HCT116 (cell line): ENCODE results near the gene SEC22A. TPM values are rescaled to one million over a fixed set of nuclear protein-coding genes. Genes with fewer than 3 reads are reported as not detected.

Experiments
- ATAC-seq: fragments of 200-7000 bp; cut with Tn5 transposase; 2 replicates; pipeline ENCODE4 v1.9.1; 2020; ENCODE audit warnings: mild to moderate bottlenecking, moderate library complexity
- BruUV-seq: library from RNA; stranded (reverse); fragments of 400-500 nt; replicated peaks from 2 replicates; lab custom pipeline; 2021; lab: Mats Ljungman, UMichigan
- CTCF ChIA-PET: fragments of 300-600 bp; sonication (Branson Sonifier 250); formaldehyde crosslinking; loops from one replicate; lab custom pipeline; 2021; ENCODE audit warnings: antibody characterized with exemption; lab: Charles Lee
- POLR2A ChIA-PET: fragments of 300-600, 350-600 bp; sonication (Branson Sonifier 250); formaldehyde crosslinking; loops from one replicate; lab custom pipeline; 2021; ENCODE audit warnings: antibody characterized with exemption; lab: Charles Lee
- RAD21 ChIA-PET, 2 experiments: fragments of 300-600 bp; sonication (Branson Sonifier 250); formaldehyde crosslinking; loops; one replicate each; lab custom pipeline; 2023; ENCODE audit warnings: low total read pairs in 2 of 2; ENCODE audit not compliant: uncharacterized antibody in 2 of 2, unreplicated experiment in 2 of 2, low non-redundant PET in 1 of 2; lab: Charles Lee
- DNase-seq: peaks from one replicate; pipeline ENCODE4 v3.0.0-alpha.2; 2010; ENCODE audit warnings: low read depth, low spot score
- H2AFZ ChIP-seq: fragments of 200-600 bp; shearing (Covaris generic), sonication (generic); 2 replicates; pipeline ENCODE4 v1.6.1; 2017; ENCODE audit warnings: low read depth, mixed run types, mixed read lengths, antibody characterized with exemption, low read length; ENCODE audit not compliant: poor library complexity, severe bottlenecking
- H3K27ac ChIP-seq: 2 replicates; pipeline ENCODE4 v1.5.1; 2012; ENCODE audit warnings: low read depth, low read length
- H3K27me3 ChIP-seq: fragments of 200-600 bp; sonication (generic); 2 replicates; pipeline ENCODE4 v1.6.1; 2016; ENCODE audit warnings: mixed run types, low read length, mixed read lengths; ENCODE audit not compliant: insufficient read depth
- H3K36me3 ChIP-seq, 2 experiments: fragments of 200-500 bp in 1 of 2; fragments of 200-600 bp in 1 of 2; sonication (Bioruptor generic) in 1 of 2; sonication (generic) in 1 of 2; 2 replicates each; pipeline versions ENCODE4 v1.5.1 to v1.6.1; 2014 to 2016; ENCODE audit warnings: low read length in 2 of 2, inconsistent platforms in 1 of 2, mixed read lengths in 1 of 2, mixed run types in 1 of 2; ENCODE audit not compliant: insufficient read depth in 2 of 2, control insufficient read depth in 1 of 2
- H3K4me1 ChIP-seq, 2 experiments: fragments of 200-600 bp in 1 of 2; sonication (generic) in 1 of 2; 2 replicates each; pipeline versions ENCODE4 v1.5.1 to v1.6.1; 2012 to 2017; ENCODE audit warnings: low read length in 2 of 2, inconsistent platforms in 1 of 2, mild to moderate bottlenecking in 1 of 2, mixed read lengths in 1 of 2, mixed run types in 1 of 2, moderate library complexity in 1 of 2; ENCODE audit not compliant: insufficient read depth in 2 of 2, control insufficient read depth in 1 of 2
- H3K4me2 ChIP-seq: fragments of 200-600 bp; sonication (generic); 2 replicates; pipeline ENCODE4 v1.6.1; 2017; ENCODE audit warnings: mixed run types, low read length, mixed read lengths
- H3K4me3 ChIP-seq, 2 experiments: fragments of 200-600 bp in 1 of 2; sonication (generic) in 1 of 2; replicated peaks in 1 of 2; 2 replicates each; pipeline ENCODE4 v1.5.1; 2011 to 2016; ENCODE audit warnings: low read length in 2 of 2, control low read depth in 1 of 2, low read depth in 1 of 2, mild to moderate bottlenecking in 1 of 2, mixed read lengths in 1 of 2, mixed run types in 1 of 2
- H3K79me2 ChIP-seq: fragments of 200-600 bp; sonication (generic); 2 replicates; pipeline ENCODE4 v1.6.1; 2017; ENCODE audit warnings: mild to moderate bottlenecking, mixed run types, low read length, moderate library complexity, mixed read lengths; ENCODE audit not compliant: insufficient read depth
- H3K9ac ChIP-seq: fragments of 200-600 bp; sonication (generic); 2 replicates; pipeline ENCODE4 v1.6.1; 2016; ENCODE audit warnings: low read length, mixed read lengths
- H3K9me2 ChIP-seq: fragments of 200-600 bp; sonication (generic), shearing (Covaris generic); 2 replicates; pipeline ENCODE4 v1.6.1; 2017; ENCODE audit warnings: mixed run types, mild to moderate bottlenecking, moderate library complexity; ENCODE audit not compliant: insufficient read depth
- H3K9me3 ChIP-seq, 2 experiments: fragments of 200-500 bp in 1 of 2; fragments of 200-600 bp in 1 of 2; sonication (Bioruptor generic) in 1 of 2; sonication (generic) in 1 of 2; 2 replicates each; pipeline ENCODE4 v1.6.1; 2014 to 2017; ENCODE audit warnings: low read length in 2 of 2, mixed read lengths in 2 of 2, inconsistent platforms in 1 of 2, low read depth in 1 of 2, mild to moderate bottlenecking in 1 of 2, mixed run types in 1 of 2, moderate library complexity in 1 of 2; ENCODE audit not compliant: control insufficient read depth in 1 of 2, insufficient read depth in 1 of 2
- H4K20me1 ChIP-seq: fragments of 200-600 bp; sonication (generic), shearing (Covaris generic); 2 replicates; pipeline ENCODE4 v1.6.1; 2017; ENCODE audit warnings: mixed run types, mild to moderate bottlenecking, moderate library complexity; ENCODE audit not compliant: insufficient read depth
- CBX3 ChIP-seq: IDR thresholded peaks from 2 replicates; pipeline ENCODE4 v1.6.1; 2012; ENCODE audit warnings: low read depth
- CEBPB ChIP-seq: IDR thresholded peaks from 2 replicates; pipeline ENCODE4 v1.6.1; 2012; ENCODE audit warnings: low read depth
- ELF1 ChIP-seq: IDR thresholded peaks from 2 replicates; pipeline ENCODE4 v1.6.1; 2012; ENCODE audit warnings: low read depth, borderline replicate concordance
- EZH2 ChIP-seq: fragments of 200-600 bp; sonication (generic); IDR thresholded peaks from 2 replicates; pipeline ENCODE4 v1.6.1; 2017; ENCODE audit warnings: antibody characterized with exemption, mixed run types
- EZH2phosphoT487 ChIP-seq: fragments of 200-600 bp; IDR thresholded peaks from 2 replicates; pipeline ENCODE4 v1.6.1; 2018; ENCODE audit warnings: antibody characterized with exemption, borderline replicate concordance
- FOSL1 ChIP-seq: IDR thresholded peaks from 2 replicates; pipeline ENCODE4 v1.6.1; 2012; ENCODE audit warnings: low read depth
- JUND ChIP-seq: IDR thresholded peaks from 2 replicates; pipeline ENCODE4 v1.6.1; 2012
- POLR2A ChIP-seq: IDR thresholded peaks from 2 replicates; pipeline ENCODE4 v1.7.0; 2011; ENCODE audit warnings: borderline replicate concordance; ENCODE audit not compliant: insufficient read depth, insufficient read length; ENCODE audit errors: extremely low read depth
- POLR2AphosphoS5 ChIP-seq: IDR thresholded peaks from 2 replicates; pipeline ENCODE4 v1.6.1; 2011; ENCODE audit warnings: mild to moderate bottlenecking, low read depth, low read length, moderate library complexity
- RAD21 ChIP-seq: IDR thresholded peaks from 2 replicates; pipeline ENCODE4 v1.6.1; 2012; ENCODE audit warnings: low read depth, mild to moderate bottlenecking
- SIN3A ChIP-seq: IDR thresholded peaks from 2 replicates; pipeline ENCODE4 v1.6.1; 2012; ENCODE audit warnings: low read depth
- SRF ChIP-seq: IDR thresholded peaks from 2 replicates; pipeline ENCODE4 v1.6.1; 2012; ENCODE audit warnings: low read depth
- TCF7L2 ChIP-seq: IDR thresholded peaks from 2 replicates; pipeline ENCODE4 v1.7.0; 2011; ENCODE audit warnings: borderline replicate concordance, inconsistent platforms; ENCODE audit not compliant: insufficient read depth, insufficient read length; ENCODE audit errors: extremely low read depth
- ZFX ChIP-seq: fragments of 450-650 bp; IDR thresholded peaks from 2 replicates; pipeline ENCODE4 v1.6.1; 2017
- ZNF274 ChIP-seq: fragments of 200-500 bp; sonication (Bioruptor generic); IDR thresholded peaks from 2 replicates; pipeline ENCODE4 v1.6.1; 2014; ENCODE audit warnings: mild to moderate bottlenecking, low read depth, low read length, inconsistent platforms
- intact Hi-C: fragments of 100-400 bp; cut with micrococcal nuclease; formaldehyde crosslinking; loops from 2 replicates; pipeline ENCODE4 v1.10.0; 2022
- total RNA-seq: library from RNA; stranded (reverse); gene quantifications from one replicate; pipeline ENCODE4 v1.2.1, GENCODE V29; 2021; ENCODE audit not compliant: unreplicated experiment
- TF ChIP-seq, protein P1 (sequence below), 3 experiments: fragments of 200-600 bp in 1 of 3; sonication (generic) in 1 of 3; IDR thresholded peaks in 2 of 3; conservative IDR thresholded peaks in 1 of 3; 2 replicates each; pipeline ENCODE4 v1.5.1; 2012 to 2017; ENCODE audit warnings: low read depth in 2 of 3, low read length in 2 of 3, antibody characterized with exemption in 1 of 3, borderline replicate concordance in 1 of 3, control low read depth in 1 of 3, mild to moderate bottlenecking in 1 of 3, mixed read lengths in 1 of 3, mixed run types in 1 of 3, moderate library complexity in 1 of 3; ENCODE audit not compliant: insufficient read depth in 1 of 3
- TF ChIP-seq, protein P2 (sequence below): IDR thresholded peaks from 2 replicates; pipeline ENCODE4 v1.6.1; 2012
- TF ChIP-seq, protein P3 (sequence below): IDR thresholded peaks from 2 replicates; pipeline ENCODE4 v1.6.1; 2012
- TF ChIP-seq, protein P4 (sequence below): IDR thresholded peaks from 2 replicates; pipeline ENCODE4 v1.6.1; 2011; ENCODE audit warnings: mild to moderate bottlenecking, low read length, moderate library complexity; ENCODE audit not compliant: insufficient replicate concordance; ENCODE audit errors: extremely low read depth
- TF ChIP-seq, protein P5 (sequence below): IDR thresholded peaks from 2 replicates; pipeline ENCODE4 v1.6.1; 2012; ENCODE audit warnings: low read depth

Gene SEC22A
- total RNA-seq, 1 experiment from 2014 or later = 10.6 TPM

DNA sequence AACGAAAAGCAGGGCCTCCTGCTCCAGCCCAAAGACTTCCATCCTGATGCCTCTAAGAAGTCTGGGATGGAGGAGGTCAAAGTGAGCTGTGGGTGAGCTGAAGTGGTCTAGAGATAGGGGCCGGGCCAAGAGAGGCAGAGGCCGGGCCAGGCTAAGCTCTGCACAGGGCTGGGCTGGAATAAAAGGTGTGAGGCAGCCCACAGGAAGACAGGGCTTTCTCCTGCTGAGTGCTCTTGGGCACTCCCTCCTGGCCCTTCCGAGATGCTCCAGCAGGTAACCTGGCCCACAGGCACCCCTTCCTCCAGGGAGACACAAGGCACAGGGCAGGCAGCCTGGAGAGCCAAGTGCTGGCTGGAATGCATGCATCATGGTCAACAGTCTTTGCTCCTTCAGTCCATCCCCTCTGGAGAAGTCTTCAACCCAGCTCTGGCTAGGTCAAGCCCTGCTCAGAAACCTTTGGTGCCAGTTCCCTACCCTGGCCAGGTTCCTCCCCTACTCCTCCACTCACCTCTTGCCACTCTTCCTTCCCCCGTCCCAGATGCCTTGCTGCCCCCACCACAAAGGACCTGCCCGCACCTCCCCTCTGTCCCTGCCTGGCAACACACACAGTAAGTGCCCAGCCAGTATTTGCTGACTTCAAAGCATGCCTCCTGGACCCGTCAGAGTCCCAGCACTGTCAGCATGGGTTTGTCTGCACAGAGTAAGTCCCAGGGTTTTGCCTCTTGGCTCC is 93.6 kb downstream of the SEC22A start:
- Histone ChIP-seq H3K9me3 (no peaks in the 10 kb centered on the region), H2AFZ (no peak overlapping the region), H3K4me1 (no peaks in the 10 kb centered on the region), H3K27ac (no peak overlapping the region), H3K4me3 (no peak overlapping the region), H3K79me2 (no peaks in the 10 kb centered on the region), H3K9ac (no peak overlapping the region), H4K20me1 (no peaks in the 10 kb centered on the region), H3K27me3 (peaks cover 17% of the 10 kb centered on the region; the same call in 1 of the 2 replicates), H3K9me2 (no peaks in the 10 kb centered on the region), H3K4me2 (no peak overlapping the region), H3K36me3 (no peaks in the 10 kb centered on the region)
- RAD21 ChIA-PET = no interaction called here
- intact Hi-C loops = no loop called here
- no TSS peak for BruUV-seq
- TF ChIP-seq, protein P1, sequence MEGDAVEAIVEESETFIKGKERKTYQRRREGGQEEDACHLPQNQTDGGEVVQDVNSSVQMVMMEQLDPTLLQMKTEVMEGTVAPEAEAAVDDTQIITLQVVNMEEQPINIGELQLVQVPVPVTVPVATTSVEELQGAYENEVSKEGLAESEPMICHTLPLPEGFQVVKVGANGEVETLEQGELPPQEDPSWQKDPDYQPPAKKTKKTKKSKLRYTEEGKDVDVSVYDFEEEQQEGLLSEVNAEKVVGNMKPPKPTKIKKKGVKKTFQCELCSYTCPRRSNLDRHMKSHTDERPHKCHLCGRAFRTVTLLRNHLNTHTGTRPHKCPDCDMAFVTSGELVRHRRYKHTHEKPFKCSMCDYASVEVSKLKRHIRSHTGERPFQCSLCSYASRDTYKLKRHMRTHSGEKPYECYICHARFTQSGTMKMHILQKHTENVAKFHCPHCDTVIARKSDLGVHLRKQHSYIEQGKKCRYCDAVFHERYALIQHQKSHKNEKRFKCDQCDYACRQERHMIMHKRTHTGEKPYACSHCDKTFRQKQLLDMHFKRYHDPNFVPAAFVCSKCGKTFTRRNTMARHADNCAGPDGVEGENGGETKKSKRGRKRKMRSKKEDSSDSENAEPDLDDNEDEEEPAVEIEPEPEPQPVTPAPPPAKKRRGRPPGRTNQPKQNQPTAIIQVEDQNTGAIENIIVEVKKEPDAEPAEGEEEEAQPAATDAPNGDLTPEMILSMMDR (IDR thresholded peaks at IDR 0.05 in 2 of 3, conservative IDR thresholded peaks at IDR 0.05 in 1 of 3; ENCODE audit: borderline replicate concordance in 1 of 3, insufficient read depth in 1 of 3, low read depth in 2 of 3, low read length in 2 of 3) = no peak
- TF ChIP-seq EZH2 (no peak), ZNF274 (no peak), POLR2A (no peak), POLR2AphosphoS5 (no peak), CEBPB (no peak), FOSL1 (no peak), JUND (no peak), ZFX (no peak), RAD21 (no peak), CBX3 (no peak), SRF (no peak), SIN3A (no peak), ELF1 (no peak), EZH2phosphoT487 (no peak), TCF7L2 (no peak)
- TF ChIP-seq, protein P2, sequence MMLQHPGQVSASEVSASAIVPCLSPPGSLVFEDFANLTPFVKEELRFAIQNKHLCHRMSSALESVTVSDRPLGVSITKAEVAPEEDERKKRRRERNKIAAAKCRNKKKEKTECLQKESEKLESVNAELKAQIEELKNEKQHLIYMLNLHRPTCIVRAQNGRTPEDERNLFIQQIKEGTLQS = no peak
- TF ChIP-seq, protein P3, sequence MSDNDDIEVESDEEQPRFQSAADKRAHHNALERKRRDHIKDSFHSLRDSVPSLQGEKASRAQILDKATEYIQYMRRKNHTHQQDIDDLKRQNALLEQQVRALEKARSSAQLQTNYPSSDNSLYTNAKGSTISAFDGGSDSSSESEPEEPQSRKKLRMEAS = no peak
- TF ChIP-seq, protein P4, sequence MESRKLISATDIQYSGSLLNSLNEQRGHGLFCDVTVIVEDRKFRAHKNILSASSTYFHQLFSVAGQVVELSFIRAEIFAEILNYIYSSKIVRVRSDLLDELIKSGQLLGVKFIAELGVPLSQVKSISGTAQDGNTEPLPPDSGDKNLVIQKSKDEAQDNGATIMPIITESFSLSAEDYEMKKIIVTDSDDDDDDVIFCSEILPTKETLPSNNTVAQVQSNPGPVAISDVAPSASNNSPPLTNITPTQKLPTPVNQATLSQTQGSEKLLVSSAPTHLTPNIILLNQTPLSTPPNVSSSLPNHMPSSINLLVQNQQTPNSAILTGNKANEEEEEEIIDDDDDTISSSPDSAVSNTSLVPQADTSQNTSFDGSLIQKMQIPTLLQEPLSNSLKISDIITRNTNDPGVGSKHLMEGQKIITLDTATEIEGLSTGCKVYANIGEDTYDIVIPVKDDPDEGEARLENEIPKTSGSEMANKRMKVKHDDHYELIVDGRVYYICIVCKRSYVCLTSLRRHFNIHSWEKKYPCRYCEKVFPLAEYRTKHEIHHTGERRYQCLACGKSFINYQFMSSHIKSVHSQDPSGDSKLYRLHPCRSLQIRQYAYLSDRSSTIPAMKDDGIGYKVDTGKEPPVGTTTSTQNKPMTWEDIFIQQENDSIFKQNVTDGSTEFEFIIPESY = no peak
- TF ChIP-seq, protein P5, sequence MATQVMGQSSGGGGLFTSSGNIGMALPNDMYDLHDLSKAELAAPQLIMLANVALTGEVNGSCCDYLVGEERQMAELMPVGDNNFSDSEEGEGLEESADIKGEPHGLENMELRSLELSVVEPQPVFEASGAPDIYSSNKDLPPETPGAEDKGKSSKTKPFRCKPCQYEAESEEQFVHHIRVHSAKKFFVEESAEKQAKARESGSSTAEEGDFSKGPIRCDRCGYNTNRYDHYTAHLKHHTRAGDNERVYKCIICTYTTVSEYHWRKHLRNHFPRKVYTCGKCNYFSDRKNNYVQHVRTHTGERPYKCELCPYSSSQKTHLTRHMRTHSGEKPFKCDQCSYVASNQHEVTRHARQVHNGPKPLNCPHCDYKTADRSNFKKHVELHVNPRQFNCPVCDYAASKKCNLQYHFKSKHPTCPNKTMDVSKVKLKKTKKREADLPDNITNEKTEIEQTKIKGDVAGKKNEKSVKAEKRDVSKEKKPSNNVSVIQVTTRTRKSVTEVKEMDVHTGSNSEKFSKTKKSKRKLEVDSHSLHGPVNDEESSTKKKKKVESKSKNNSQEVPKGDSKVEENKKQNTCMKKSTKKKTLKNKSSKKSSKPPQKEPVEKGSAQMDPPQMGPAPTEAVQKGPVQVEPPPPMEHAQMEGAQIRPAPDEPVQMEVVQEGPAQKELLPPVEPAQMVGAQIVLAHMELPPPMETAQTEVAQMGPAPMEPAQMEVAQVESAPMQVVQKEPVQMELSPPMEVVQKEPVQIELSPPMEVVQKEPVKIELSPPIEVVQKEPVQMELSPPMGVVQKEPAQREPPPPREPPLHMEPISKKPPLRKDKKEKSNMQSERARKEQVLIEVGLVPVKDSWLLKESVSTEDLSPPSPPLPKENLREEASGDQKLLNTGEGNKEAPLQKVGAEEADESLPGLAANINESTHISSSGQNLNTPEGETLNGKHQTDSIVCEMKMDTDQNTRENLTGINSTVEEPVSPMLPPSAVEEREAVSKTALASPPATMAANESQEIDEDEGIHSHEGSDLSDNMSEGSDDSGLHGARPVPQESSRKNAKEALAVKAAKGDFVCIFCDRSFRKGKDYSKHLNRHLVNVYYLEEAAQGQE = no peak
- POLR2A ChIA-PET = no interaction called here
- ATAC-seq (peak; percentile 50), DNase-seq (no peak)
- CTCF ChIA-PET = no interaction called here
